Mesendoderm (in vitro differentiated cells): ENCODE results near the gene LRP2BP.

Source experiments
- DNase-seq: peaks from one replicate; pipeline ENCODE4 v3.0.0; 2013
- H2AK5ac ChIP-seq: 2 replicates; pipeline ENCODE4 v1.6.1; 2013; ENCODE audit warnings: low read length, inconsistent platforms
- H2BK120ac ChIP-seq: 2 replicates; pipeline ENCODE4 v1.6.1; 2013; ENCODE audit warnings: low read depth, mild to moderate bottlenecking, low read length, moderate library complexity, mixed read lengths
- H2BK15ac ChIP-seq: replicated peaks from 2 replicates; pipeline ENCODE4 v1.6.1; 2013; ENCODE audit warnings: low read depth, mild to moderate bottlenecking, moderate library complexity
- H2BK5ac ChIP-seq: 2 replicates; pipeline ENCODE4 v1.6.1; 2013; ENCODE audit warnings: low read length, inconsistent platforms
- H3K18ac ChIP-seq: 2 replicates; pipeline ENCODE4 v1.6.1; 2013; ENCODE audit warnings: mild to moderate bottlenecking, low read length, mixed read lengths
- H3K23ac ChIP-seq: one replicate; pipeline ENCODE4 v1.6.1; 2013; ENCODE audit warnings: low read length
- H3K27ac ChIP-seq: 2 replicates; pipeline ENCODE4 v1.5.1; 2013; ENCODE audit warnings: low read depth, mild to moderate bottlenecking, inconsistent platforms, low read length, moderate library complexity
- H3K27me3 ChIP-seq: 2 replicates; pipeline ENCODE4 v1.6.1; 2013; ENCODE audit warnings: low read length, control low read depth, mild to moderate bottlenecking, inconsistent platforms; ENCODE audit not compliant: insufficient read depth, poor library complexity
- H3K36me3 ChIP-seq: 2 replicates; pipeline ENCODE4 v1.6.1; 2013; ENCODE audit warnings: low read length, inconsistent platforms; ENCODE audit not compliant: control insufficient read depth, insufficient read depth
- H3K4ac ChIP-seq: one replicate; pipeline ENCODE4 v1.6.1; 2013; ENCODE audit warnings: low read depth, mild to moderate bottlenecking, low read length, moderate library complexity
- H3K4me1 ChIP-seq: 2 replicates; pipeline ENCODE4 v1.6.1; 2013; ENCODE audit warnings: low read depth, low read length, inconsistent platforms; ENCODE audit not compliant: control insufficient read depth
- H3K4me2 ChIP-seq: 2 replicates; pipeline ENCODE4 v1.6.1; 2013; ENCODE audit warnings: low read length
- H3K4me3 ChIP-seq: 2 replicates; pipeline ENCODE4 v1.5.1; 2013; ENCODE audit warnings: mild to moderate bottlenecking, low read length
- H3K56ac ChIP-seq: one replicate; pipeline ENCODE4 v1.6.1; 2013; ENCODE audit warnings: low read length
- H3K79me1 ChIP-seq: 2 replicates; pipeline ENCODE4 v1.6.1; 2013; ENCODE audit warnings: low read length, inconsistent platforms
- H3K79me2 ChIP-seq: 2 replicates; pipeline ENCODE4 v1.6.1; 2013; ENCODE audit warnings: mild to moderate bottlenecking, low read length; ENCODE audit not compliant: control insufficient read depth, insufficient read depth
- H3K9ac ChIP-seq: 2 replicates; pipeline ENCODE4 v1.6.1; 2013; ENCODE audit warnings: low read length, inconsistent platforms
- H4K5ac ChIP-seq: one replicate; pipeline ENCODE4 v1.6.1; 2013; ENCODE audit warnings: low read length
- H4K8ac ChIP-seq: one replicate; pipeline ENCODE4 v1.6.1; 2013; ENCODE audit warnings: low read depth, mild to moderate bottlenecking, control low read depth, low read length, moderate library complexity
- WGBS: extraction: QIAGEN DNeasy Blood & Tissue Kit; methylation state at CpG from one replicate; pipeline ENCODE4 v1.1.7; 2013; ENCODE audit warnings: low lambda C conversion rate, missing lambda C conversion rate; ENCODE audit not compliant: insufficient coverage; ENCODE audit errors: extremely low coverage; 5-methylcytosine and 5-hydroxymethylcytosine counted together

Gene LRP2BP

GRCh38 chr4:185412412-185412811 lies 16.7 kb upstream of the LRP2BP start:
- no peak overlapping the region for H3K27ac ChIP-seq
- no peak overlapping the region for H3K4me2 ChIP-seq
- no peaks in the 10 kb centered on the region for H3K79me2 ChIP-seq
- DNase-seq: no peak
- H2AK5ac ChIP-seq: no peak overlapping the region
- no peak overlapping the region for H4K8ac ChIP-seq
- no peak overlapping the region for H3K18ac ChIP-seq
- H3K27me3 ChIP-seq: no peaks in the 10 kb centered on the region
- no peaks in the 10 kb centered on the region for H3K4me1 ChIP-seq
- no peak overlapping the region for H3K4ac ChIP-seq
- no peaks in the 10 kb centered on the region for H3K79me1 ChIP-seq
- no peak overlapping the region for H3K23ac ChIP-seq
- no CpG with 5 or more reads among the region's 5 CpGs for WGBS
- H3K9ac ChIP-seq: no peak overlapping the region
- no peak overlapping the region for H2BK5ac ChIP-seq
- no peak overlapping the region for H4K5ac ChIP-seq
- no peak overlapping the region for H3K4me3 ChIP-seq
- H3K56ac ChIP-seq: no peak overlapping the region
- H2BK120ac ChIP-seq: no peak overlapping the region
- peaks cover 4% of the 10 kb centered on the region for H3K36me3 ChIP-seq
- no peak overlapping the region for H2BK15ac ChIP-seq

DNA sequence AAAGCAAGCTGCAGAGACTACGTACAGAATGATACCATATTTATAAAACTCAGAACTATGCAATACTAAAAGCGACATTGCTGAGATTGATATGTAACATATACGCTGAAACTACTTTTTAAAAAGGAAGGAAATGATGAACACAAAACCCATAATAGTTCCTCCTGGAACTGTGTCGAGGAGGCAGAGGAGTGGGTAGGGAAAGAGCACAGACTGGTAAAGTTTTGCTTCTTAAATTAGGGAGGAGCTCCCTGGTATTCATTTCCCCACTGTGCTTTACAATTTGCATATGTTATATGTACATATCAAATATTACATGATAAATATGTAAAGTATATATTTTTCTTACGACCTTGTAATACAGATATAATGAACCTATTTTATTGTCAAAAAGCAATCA lies 16.1 kb upstream of the LRP2BP start:
- H3K36me3 ChIP-seq: peaks cover 4% of the 10 kb centered on the region
- no peak overlapping the region for H3K4ac ChIP-seq
- H3K79me2 ChIP-seq: no peaks in the 10 kb centered on the region
- no peaks in the 10 kb centered on the region for H3K4me1 ChIP-seq
- no CpG with 5 or more reads among the region's 5 CpGs for WGBS
- no peak overlapping the region for H3K23ac ChIP-seq
- H3K18ac ChIP-seq: no peak overlapping the region
- H3K27ac ChIP-seq: no peak overlapping the region
- H3K79me1 ChIP-seq: no peaks in the 10 kb centered on the region
- H2BK5ac ChIP-seq: no peak overlapping the region
- no peak overlapping the region for H2BK120ac ChIP-seq
- H3K56ac ChIP-seq: no peak overlapping the region
- no peak overlapping the region for H3K4me2 ChIP-seq
- H3K4me3 ChIP-seq: no peak overlapping the region
- no peak for DNase-seq
- no peak overlapping the region for H3K9ac ChIP-seq
- H4K5ac ChIP-seq: no peak overlapping the region
- H3K27me3 ChIP-seq: no peaks in the 10 kb centered on the region
- H2AK5ac ChIP-seq: no peak overlapping the region
- H4K8ac ChIP-seq: no peak overlapping the region
- H2BK15ac ChIP-seq: no peak overlapping the region

DNA sequence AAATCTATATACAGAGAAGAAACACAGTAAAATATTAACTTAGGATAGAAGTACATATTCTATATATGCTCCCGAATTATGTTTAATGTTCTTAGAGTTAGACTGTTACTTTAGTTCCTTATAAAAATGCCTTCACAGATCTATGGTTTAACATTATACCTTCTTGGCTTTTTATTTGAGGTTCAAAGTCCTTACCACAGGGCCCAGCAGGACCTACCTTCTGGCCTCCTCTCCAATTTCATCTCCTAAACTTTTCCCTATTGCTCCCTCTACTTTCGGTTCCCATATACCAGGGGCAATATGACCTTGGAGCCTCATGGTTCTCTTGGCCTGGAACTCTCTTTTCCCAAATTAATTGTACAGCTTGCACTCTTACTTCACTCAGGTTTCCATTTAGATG lies 12.7 kb upstream of the LRP2BP start:
- no peaks in the 10 kb centered on the region for H3K79me1 ChIP-seq
- no peak overlapping the region for H2BK5ac ChIP-seq
- no peaks in the 10 kb centered on the region for H3K79me2 ChIP-seq
- H3K18ac ChIP-seq: no peak overlapping the region
- H3K4me1 ChIP-seq: no peaks in the 10 kb centered on the region
- H3K4ac ChIP-seq: no peak overlapping the region
- no peak overlapping the region for H2BK15ac ChIP-seq
- H3K4me2 ChIP-seq: no peak overlapping the region
- H3K4me3 ChIP-seq: no peak overlapping the region
- DNase-seq: no peak
- no peak overlapping the region for H3K9ac ChIP-seq
- H3K56ac ChIP-seq: no peak overlapping the region
- H3K23ac ChIP-seq: no peak overlapping the region
- no peaks in the 10 kb centered on the region for H3K27me3 ChIP-seq
- no peak overlapping the region for H2BK120ac ChIP-seq
- WGBS: no CpG with 5 or more reads among the region's 2 CpGs
- no peak overlapping the region for H2AK5ac ChIP-seq
- no peak overlapping the region for H4K5ac ChIP-seq
- H3K27ac ChIP-seq: no peak overlapping the region
- H4K8ac ChIP-seq: no peak overlapping the region
- peaks cover 4% of the 10 kb centered on the region for H3K36me3 ChIP-seq

GRCh38 chr4:185405296-185405999 lies 9.7 kb upstream of the LRP2BP start:
- Histone ChIP-seq H3K4ac (no peak overlapping the region), H3K4me1 (no peaks in the 10 kb centered on the region), H3K9ac (no peak overlapping the region), H4K5ac (no peak overlapping the region), H2BK5ac (no peak overlapping the region), H3K79me2 (no peaks in the 10 kb centered on the region), H3K4me3 (no peak overlapping the region), H3K36me3 (no peaks in the 10 kb centered on the region), H2BK15ac (no peak overlapping the region), H2AK5ac (no peak overlapping the region), H3K27me3 (no peaks in the 10 kb centered on the region), H2BK120ac (no peak overlapping the region), H3K79me1 (no peaks in the 10 kb centered on the region), H4K8ac (no peak overlapping the region), H3K4me2 (no peak overlapping the region), H3K23ac (no peak overlapping the region), H3K18ac (no peak overlapping the region), H3K27ac (no peak overlapping the region), H3K56ac (no peak overlapping the region)
- no peak for DNase-seq
- no CpG with 5 or more reads among the region's 6 CpGs for WGBS

DNA sequence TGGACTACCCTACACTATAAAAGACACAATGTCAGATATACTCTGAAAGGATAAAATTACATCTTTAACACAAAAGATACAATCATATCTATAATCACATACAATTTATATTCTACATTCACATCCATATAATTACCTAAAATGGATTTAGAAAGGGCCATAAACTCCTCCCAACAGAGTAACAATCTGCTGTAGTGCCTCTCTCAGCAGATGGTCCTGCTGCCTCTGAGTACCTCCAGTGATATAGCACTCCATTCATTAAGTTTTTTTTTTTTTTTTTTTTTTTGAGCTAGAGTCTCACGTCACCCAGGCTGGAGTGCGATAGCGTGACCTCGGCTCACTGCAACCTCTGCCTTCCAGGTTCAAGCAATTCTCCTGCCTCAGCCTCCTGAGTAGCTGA lies 8.3 kb upstream of the LRP2BP start:
- Histone ChIP-seq H3K4me1 (no peaks in the 10 kb centered on the region), H3K56ac (no peak overlapping the region), H3K27ac (no peak overlapping the region), H3K4me2 (no peak overlapping the region), H3K79me2 (no peaks in the 10 kb centered on the region), H3K9ac (no peak overlapping the region), H3K4me3 (no peak overlapping the region), H4K8ac (no peak overlapping the region), H2BK15ac (no peak overlapping the region), H3K18ac (no peak overlapping the region), H3K4ac (no peak overlapping the region), H3K79me1 (no peaks in the 10 kb centered on the region), H2BK120ac (no peak overlapping the region), H4K5ac (no peak overlapping the region), H2BK5ac (no peak overlapping the region), H2AK5ac (no peak overlapping the region), H3K27me3 (no peaks in the 10 kb centered on the region), H3K36me3 (no peaks in the 10 kb centered on the region), H3K23ac (no peak overlapping the region)
- no CpG with 5 or more reads among the region's 4 CpGs for WGBS
- no peak for DNase-seq

- Histone ChIP-seq H2BK120ac (no peak overlapping the region), H4K8ac (no peak overlapping the region), H3K4me3 (no peak overlapping the region), H3K4me2 (no peak overlapping the region), H3K27ac (no peak overlapping the region), H3K27me3 (no peaks in the 10 kb centered on the region), H3K4ac (no peak overlapping the region), H3K4me1 (no peaks in the 10 kb centered on the region), H3K23ac (no peak overlapping the region), H3K56ac (no peak overlapping the region), H2BK5ac (no peak overlapping the region), H3K36me3 (no peaks in the 10 kb centered on the region), H4K5ac (no peak overlapping the region), H3K9ac (no peak overlapping the region), H3K79me2 (no peaks in the 10 kb centered on the region), H3K18ac (no peak overlapping the region), H2AK5ac (no peak overlapping the region), H3K79me1 (no peaks in the 10 kb centered on the region), H2BK15ac (no peak overlapping the region)
- no peak for DNase-seq
- no CpG with 5 or more reads among the region's 8 CpGs for WGBS
These were observed 3.7 kb upstream of the LRP2BP start for GRCh38 chr4:185399466-185399865.
